Neural crest cell (in vitro differentiated cells): ENCODE measurements around the gene TDRD10. TPM values are rescaled to one million over a fixed set of nuclear protein-coding genes. Genes with fewer than 3 reads are reported as not detected.
A peak's percentile ranks its signal among the peaks of the same experiment; 100 is the strongest.

ENCODE experiments used
- DNase-seq: peaks from one replicate; pipeline ENCODE4 v3.0.0; 2021; ENCODE audit warnings: low read depth, mixed read lengths, low spot score
- H3K27ac Mint-ChIP-seq: one replicate; pipeline ENCODE4 v1.8.0; 2021; ENCODE audit warnings: mild to moderate bottlenecking, mixed read lengths; ENCODE audit not compliant: unreplicated experiment
- H3K27me3 Mint-ChIP-seq: 2 replicates; pipeline ENCODE4 v1.8.0; 2021; ENCODE audit warnings: low read depth, mild to moderate bottlenecking, mixed read lengths
- H3K36me3 Mint-ChIP-seq: 2 replicates; pipeline ENCODE4 v1.8.0; 2021; ENCODE audit warnings: low read depth, mild to moderate bottlenecking, mixed read lengths
- H3K4me1 Mint-ChIP-seq: 2 replicates; pipeline ENCODE4 v1.8.0; 2021; ENCODE audit warnings: mixed read lengths
- H3K4me3 Mint-ChIP-seq: one replicate; pipeline ENCODE4 v1.8.0; 2021; ENCODE audit warnings: mild to moderate bottlenecking, mixed read lengths
- H3K9me3 Mint-ChIP-seq: 2 replicates; pipeline ENCODE4 v1.8.0; 2021; ENCODE audit warnings: mixed read lengths
- total RNA-seq: library from RNA; stranded (reverse); gene quantifications from 2 replicates; pipeline ENCODE4 v1.2.1, GENCODE V29; 2021
- TF ChIP-seq, protein P1 (sequence below): fragments of 200-600 bp; sonication (generic); conservative IDR thresholded peaks from 2 replicates; pipeline ENCODE4 v1.5.0; 2021; ENCODE audit warnings: antibody characterized with exemption, mild to moderate bottlenecking

Gene TDRD10
- total RNA-seq, 1 donor from 2014 or later: not detected

DNA sequence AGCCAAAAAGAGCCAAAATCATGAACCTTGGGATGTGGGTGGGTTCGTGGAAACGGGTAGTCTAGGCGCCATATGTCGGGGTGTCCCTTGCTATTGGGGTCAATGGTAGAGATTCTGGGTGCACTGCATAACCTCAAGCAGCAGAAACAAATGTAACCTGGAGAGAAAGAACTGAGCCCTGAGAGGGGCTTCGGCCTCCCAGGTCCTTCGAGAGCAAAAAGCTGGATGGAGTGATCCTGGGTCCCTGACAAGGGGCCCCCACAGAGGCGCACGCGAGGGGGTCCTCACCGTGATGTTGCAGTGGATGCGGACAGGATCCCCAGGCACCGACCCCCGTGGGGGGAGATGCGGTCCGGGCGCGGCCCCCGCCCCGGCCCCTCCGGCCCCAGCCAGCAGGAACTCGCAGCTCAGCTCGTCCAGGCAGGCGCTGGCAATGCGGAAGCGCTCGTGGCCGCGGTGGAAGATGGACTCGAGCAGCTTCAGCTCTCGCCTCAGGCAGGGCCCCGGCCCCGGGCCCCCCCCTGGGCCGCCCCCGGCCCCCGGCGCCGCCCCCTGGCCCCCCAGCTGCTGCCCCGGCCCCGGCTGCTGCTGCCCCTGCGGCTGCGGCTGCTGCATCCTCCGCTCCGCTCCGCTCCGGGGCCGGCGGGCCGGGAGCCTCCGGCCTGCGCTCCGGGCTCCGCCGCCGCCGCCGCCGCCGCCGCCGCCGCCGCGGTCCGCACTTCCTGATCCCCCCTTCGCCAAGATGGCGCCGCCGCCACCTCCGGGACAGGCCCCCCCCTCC lies 56.1 kb downstream of the TDRD10 start, which contains the start of gene UBE2Q1:
UBE2Q1 (minus strand) TSS at position 724 of the 781 bp plus-strand sequence; CDS start at position 615, 109 bp downstream.
- TF ChIP-seq, protein P1, sequence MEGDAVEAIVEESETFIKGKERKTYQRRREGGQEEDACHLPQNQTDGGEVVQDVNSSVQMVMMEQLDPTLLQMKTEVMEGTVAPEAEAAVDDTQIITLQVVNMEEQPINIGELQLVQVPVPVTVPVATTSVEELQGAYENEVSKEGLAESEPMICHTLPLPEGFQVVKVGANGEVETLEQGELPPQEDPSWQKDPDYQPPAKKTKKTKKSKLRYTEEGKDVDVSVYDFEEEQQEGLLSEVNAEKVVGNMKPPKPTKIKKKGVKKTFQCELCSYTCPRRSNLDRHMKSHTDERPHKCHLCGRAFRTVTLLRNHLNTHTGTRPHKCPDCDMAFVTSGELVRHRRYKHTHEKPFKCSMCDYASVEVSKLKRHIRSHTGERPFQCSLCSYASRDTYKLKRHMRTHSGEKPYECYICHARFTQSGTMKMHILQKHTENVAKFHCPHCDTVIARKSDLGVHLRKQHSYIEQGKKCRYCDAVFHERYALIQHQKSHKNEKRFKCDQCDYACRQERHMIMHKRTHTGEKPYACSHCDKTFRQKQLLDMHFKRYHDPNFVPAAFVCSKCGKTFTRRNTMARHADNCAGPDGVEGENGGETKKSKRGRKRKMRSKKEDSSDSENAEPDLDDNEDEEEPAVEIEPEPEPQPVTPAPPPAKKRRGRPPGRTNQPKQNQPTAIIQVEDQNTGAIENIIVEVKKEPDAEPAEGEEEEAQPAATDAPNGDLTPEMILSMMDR: no peak
- Mint-ChIP-seq H3K27ac (peak within 1 kb of the TSS; percentile 99), H3K27me3 (peaks cover 3% of the 10 kb centered on the region), H3K4me3 (peak within 1 kb of the TSS; percentile 95), H3K4me1 (peaks cover 41% of the 10 kb centered on the region), H3K36me3 (peaks cover 3% of the 10 kb centered on the region), H3K9me3 (no peaks in the 10 kb centered on the region)
- DNase-seq: peak; percentile 23

DNA sequence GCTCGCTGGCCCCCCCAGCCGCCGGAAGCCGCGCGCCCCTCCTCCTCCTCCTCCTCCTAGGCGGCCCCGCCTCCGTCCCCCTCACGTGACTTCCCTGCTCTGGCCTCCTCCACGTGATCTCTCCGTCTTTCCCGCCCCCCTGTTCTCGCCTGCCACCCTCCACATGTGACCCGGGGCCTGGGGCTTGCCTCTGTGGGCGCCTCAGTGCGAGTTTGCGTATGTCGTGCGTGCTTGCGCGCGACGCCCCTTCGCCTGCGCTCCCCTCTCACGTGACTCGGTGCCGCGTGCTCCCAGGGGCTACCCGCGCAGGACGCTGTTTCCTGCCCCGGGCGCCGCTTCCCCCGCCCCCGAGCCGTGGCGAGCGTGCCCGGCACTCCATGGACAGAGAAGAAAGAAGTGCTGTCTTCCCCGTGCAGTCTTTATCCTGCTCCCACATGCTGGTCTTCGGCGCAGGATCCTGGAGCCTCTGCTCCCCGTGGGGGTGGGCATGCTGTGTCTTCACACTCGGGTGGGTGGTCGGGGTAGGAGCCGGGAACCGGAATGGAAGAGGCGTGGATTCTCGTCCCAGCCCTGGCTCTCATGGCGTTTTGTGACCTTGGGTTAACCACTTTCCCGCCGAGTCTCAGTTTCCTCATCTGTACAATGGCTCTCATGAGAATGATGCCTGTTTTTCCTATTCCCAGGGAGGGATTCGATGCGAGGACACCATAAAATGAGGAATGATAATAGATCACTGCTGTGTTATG lies 56.9 kb downstream of the TDRD10 start:
- H3K4me3 Mint-ChIP-seq: peak overlapping the region; percentile 92
- peaks cover 41% of the 10 kb centered on the region for H3K4me1 Mint-ChIP-seq
- peaks cover 3% of the 10 kb centered on the region for H3K27me3 Mint-ChIP-seq
- peak; percentile 95 for DNase-seq
- no peaks in the 10 kb centered on the region for H3K9me3 Mint-ChIP-seq
- no peaks in the 10 kb centered on the region for H3K36me3 Mint-ChIP-seq
- H3K27ac Mint-ChIP-seq: peak overlapping the region; percentile 99
- TF ChIP-seq, protein P1: no peak

DNA sequence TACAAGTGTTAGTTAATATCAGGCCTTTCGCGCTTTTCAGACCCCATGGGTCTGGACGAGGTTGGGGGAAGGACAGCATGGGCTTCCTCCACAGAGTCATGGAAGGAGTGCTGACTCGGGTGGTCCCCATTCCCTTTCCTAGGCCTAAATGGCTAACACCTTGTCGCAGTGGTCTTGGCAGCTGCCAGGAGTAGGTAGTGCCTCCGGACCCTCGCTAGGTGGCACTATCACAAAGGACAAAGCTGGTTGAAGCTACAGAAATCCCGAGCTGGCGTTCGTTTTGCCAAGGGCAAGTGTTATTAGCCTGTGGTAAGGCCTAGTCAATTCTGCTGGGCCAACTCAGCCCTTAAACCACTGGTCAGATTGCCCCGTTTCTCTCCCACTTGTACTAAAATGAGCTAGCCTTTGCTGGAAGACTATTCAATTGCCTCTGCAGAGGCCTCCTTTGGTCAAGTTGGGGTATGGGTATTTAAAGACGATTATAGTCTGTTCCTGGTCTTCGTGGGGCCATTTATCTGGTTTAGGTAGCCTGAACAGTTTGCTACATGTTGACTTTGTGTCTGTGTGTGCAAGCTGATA lies 57.5 kb downstream of the TDRD10 start:
- H3K36me3 Mint-ChIP-seq: no peaks in the 10 kb centered on the region
- peaks cover 41% of the 10 kb centered on the region for H3K4me1 Mint-ChIP-seq
- TF ChIP-seq, protein P1: peak; percentile 95
- H3K27ac Mint-ChIP-seq: peak overlapping the region; percentile 99
- H3K27me3 Mint-ChIP-seq: peaks cover 5% of the 10 kb centered on the region
- no peaks in the 10 kb centered on the region for H3K9me3 Mint-ChIP-seq
- H3K4me3 Mint-ChIP-seq: peak overlapping the region; percentile 92
- peak; percentile 93 for DNase-seq

DNA sequence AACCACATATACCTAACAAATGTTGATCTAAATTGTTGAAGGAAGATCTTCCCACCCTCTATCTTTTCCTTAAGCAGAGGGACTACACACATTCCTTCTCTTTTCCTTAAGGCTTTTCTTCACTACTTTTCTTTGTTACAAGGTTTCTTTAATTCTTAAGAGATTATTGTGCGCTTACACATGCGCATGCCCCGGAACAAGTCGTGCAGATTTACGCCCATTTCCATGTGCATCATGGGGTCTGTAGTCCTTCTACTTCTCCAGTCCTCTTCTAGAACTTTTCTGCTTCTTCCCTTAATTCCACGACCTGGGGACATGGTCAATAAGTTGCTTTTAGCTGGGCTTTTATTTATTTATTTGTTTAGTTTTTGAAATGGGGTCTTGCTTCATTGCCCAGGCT lies 63.9 kb downstream of the TDRD10 start:
- H3K36me3 Mint-ChIP-seq: no peaks in the 10 kb centered on the region
- DNase-seq: no peak
- H3K4me3 Mint-ChIP-seq: no peak overlapping the region
- TF ChIP-seq, protein P1: no peak
- peaks cover 15% of the 10 kb centered on the region for H3K4me1 Mint-ChIP-seq
- H3K27ac Mint-ChIP-seq: no peak overlapping the region
- no peaks in the 10 kb centered on the region for H3K9me3 Mint-ChIP-seq
- H3K27me3 Mint-ChIP-seq: peaks cover 36% of the 10 kb centered on the region

DNA sequence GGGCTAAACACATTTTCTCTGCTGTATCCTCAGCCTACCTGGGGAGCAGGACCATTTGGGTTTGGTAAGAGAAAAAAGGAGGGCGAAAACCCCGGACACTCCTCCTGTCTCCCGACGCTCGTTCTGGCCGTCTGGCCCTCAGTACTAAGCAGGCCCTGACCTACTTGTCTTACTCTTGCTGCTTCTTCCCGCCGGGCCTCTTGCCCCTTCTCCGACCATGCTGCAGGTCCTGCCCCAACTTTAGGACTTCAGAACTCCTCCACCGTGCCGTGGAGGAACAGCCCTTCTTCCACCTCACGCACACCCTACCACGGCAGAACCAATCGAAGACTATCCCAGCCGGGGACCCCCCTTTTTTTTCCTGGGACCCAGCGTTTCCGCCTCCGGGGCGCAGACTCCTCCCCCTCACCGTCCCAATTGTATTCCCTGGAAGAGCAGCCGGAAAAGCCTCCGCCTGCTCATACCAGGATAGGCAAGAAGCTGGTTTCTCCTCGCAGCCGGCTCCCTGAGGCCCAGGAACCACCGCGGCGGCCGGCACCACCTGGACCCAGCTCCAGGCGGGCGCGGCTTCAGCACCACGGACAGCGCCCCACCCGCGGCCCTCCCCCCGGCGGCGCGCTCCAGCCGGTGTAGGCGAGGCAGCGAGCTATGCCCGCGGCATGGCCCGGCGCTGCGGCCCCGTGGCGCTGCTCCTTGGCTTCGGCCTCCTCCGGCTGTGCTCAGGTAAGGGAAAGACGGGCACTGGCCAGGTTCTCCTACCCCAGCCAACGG lies 65.6 kb downstream of the TDRD10 start, which contains the start of gene CHRNB2:
CHRNB2 (plus strand) TSS at position 393 of the 771 bp plus-strand sequence; CDS start at position 660, 267 bp downstream.
- H3K4me1 Mint-ChIP-seq: peaks cover 15% of the 10 kb centered on the region
- TF ChIP-seq, protein P1: no peak
- peak within 1 kb of the TSS; percentile 87 for H3K4me3 Mint-ChIP-seq
- peaks cover 33% of the 10 kb centered on the region for H3K27me3 Mint-ChIP-seq
- no peaks in the 10 kb centered on the region for H3K9me3 Mint-ChIP-seq
- H3K36me3 Mint-ChIP-seq: peaks cover 7% of the 10 kb centered on the region
- DNase-seq: peak; percentile 67
- no peak within 1 kb of the TSS for H3K27ac Mint-ChIP-seq
